Hematopoietic multipotent progenitor cell treated with erythropoietin and hydrocortisone succinate and interleukin-3 and kit ligand, for 17 days (in vitro differentiated cells): ENCODE results near the gene FRMD1.

Source experiments
- DNase-seq: peaks from one replicate; pipeline ENCODE4 v3.0.0-alpha.2; 2015; ENCODE audit warnings: low spot score

Gene FRMD1

GRCh38 chr6:168095171-168095691 is 16.2 kb upstream of the FRMD1 start:
- DNase-seq, result no peak

GRCh38 chr6:168093634-168094033 is 14.6 kb upstream of the FRMD1 start:
- DNase-seq, result no peak

GRCh38 chr6:168093071-168093505 is 14.1 kb upstream of the FRMD1 start:
- no peak for DNase-seq

DNA sequence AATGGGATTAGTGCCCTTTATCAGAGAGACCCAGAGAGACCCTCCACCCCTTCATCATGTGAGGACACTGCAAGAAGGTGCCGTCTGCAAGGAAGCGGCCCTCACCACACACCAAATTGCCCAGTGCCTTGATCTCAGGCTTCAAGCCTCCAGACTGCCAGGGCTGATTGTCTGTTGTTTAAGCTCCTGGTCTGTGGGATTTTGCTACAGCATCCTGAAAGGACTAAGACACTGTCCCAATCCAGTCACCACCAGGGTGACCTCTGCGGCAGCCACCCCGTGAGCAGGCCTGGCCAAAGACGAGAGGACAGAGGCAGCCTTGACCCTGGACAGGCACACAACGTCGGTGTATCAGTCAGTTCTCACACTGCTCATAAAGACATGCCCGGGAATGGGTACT is 13.5 kb upstream of the FRMD1 start:
- DNase-seq, result no peak

DNA sequence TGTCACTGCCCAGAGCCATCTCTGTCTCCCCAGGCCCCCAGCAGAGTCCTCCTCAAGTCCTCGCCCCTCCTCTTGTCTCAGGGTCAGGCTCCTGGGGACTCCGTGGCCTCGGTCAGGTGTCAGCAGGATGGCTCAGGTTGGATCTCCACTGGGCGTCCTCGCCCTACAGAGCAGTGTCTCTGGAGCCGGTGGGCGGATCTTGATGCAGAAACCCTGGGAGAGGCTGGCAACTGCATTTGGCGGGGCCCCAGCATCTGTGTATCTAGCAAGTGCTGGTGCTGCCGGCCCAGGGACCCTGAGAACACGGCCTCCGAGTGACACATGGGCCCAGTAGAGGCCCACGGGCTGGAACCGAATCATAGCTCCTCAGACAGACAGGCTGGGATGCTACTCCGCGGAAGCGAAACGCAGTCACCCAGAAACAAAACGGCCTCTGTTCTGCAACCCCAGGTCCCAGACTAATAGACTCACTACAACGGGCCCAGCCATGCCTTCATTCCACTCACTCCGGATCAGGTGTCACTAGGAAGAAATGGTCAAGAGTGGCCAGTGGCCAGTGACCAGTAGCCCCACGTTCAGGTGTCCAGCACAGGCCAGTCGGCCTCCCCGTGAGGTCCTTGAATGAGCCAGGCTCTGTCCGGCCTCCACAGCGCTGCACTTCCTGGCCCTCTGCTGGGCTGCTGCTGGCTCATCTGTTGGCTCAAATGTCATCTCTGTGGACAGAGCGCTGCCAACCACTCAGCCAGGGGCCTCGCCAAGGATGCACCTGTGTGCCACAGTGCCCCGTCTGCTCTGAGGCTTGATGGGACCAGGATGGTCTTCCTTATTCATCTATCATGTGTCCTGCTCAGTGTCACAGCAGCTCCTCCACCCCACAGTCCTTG is 12.6 kb upstream of the FRMD1 start:
- no peak for DNase-seq

GRCh38 chr6:168090706-168091105 is 11.7 kb upstream of the FRMD1 start:
- DNase-seq, result no peak

GRCh38 chr6:168090064-168090690 is 11.2 kb upstream of the FRMD1 start:
- DNase-seq, result no peak

DNA sequence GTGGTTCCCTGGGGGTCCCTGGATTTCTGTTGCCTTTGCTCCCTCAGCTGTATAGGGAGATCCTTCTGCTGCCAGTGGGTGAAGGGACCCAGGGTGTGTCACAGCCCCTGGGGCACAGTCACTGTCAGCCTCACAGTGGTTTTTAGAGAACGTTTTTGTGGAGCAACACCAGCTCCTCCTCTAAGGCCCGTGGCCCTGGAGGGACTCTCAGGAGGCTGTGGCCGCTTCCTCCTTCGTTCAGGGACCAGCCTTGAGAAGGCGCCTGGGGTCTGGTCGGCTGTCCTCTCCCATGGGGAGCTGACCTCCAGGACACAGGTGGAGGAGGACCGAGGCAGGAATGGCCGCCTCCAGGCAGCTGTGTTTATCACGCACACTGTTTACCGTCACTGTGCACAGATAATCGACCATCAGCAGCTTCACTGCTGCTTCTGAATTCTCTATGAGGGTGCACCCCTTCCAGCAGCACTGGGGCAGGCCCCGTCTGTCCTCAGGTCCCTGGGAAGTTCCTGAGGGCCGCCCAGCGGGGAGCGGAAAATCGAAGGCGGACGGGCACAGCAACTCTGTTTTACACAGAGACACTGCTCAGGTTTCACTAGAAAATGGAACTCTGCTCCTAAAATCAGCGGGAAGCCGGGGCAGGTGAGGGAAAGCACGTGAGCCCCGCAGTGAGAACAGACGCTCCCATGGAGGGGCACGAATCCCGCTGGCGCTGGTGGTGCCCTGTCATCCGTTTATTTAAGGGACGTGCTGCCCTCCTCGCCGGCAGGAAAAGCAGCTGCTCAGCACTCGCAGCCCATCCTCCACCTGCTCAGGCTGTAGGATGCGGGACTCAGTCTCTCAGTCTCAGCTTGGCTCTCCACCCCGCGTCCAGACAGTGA is 10.4 kb upstream of the FRMD1 start:
- DNase-seq, result no peak

DNA sequence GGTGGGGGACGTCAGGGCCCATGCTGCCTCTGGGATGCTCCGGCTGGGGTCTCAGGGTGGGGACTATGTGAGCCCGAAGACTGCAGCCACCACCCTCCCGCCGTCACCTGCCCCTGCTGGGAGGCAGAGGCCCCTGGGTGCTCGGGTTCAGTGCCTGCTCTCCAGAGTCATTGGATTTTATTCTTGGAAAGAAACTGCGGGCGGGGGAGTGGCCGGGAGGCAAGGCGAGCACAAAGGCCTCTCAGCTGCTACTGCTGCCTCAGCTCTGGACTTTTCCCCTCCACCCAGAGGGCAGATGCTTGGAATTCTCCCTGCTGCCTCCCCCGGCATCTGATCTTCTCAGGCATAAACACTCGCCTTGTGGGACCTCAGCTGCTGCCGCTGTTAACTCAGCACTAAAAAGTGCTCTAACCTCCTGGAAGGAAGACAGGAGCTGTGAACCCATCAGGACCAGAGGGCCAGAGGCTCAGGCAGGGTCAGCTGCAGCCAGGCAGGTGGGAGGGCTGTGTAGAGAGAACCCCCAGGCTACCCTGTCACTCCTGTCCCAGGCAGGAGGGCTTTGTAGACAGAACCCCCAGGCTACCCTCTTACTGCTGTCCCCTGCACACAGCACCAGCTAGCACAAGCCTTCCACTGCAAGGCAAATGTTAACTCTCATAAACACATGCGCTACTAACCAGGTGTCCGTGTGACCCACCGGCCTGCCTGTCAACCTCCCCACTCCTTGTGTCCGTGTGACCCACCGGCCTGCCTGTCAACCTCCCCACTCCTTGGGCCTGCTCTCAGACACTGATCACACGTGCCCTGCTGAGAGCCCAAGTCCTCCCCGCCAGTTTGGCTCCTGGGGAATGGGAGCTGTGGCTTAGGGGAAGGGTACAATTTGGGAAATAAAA is 9.4 kb upstream of the FRMD1 start:
- DNase-seq, result no peak

DNA sequence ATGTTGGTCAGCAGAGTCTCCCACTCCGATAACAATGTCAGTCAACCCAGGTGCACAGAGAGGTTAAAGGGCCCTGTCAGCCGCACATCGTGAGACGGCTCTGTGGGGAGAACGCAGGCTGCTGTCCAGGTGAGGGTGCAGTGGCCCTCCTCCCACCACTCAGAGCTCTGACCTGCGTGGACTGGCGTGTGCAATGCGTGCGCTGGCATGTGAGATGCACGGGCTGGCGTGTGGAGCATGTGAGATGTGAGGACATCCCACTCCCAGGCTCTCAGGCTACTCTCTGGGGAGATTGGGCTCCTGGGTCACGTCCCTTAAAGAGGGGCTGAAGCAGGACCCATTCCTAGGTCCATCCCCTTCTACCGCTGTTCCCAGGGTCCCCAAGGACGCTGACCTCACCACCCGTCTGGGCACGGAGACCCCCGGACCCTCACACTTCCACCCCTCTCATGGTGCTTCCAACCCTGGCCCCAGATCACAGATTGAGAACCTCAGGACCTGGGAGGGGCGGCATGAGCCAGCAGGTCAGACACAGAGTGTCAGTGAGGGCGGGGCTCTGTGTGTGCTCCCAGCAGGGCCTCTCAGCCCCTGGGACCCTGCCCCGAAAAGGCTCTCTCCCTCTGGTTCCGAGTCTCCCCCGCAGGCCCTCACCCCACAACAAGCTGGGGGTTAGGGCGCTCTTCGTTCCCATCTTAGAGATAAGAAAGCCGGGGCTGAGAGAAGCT is 8.6 kb upstream of the FRMD1 start:
- no peak for DNase-seq

GRCh38 chr6:168086616-168087015 is 7.6 kb upstream of the FRMD1 start:
- DNase-seq, result no peak

DNA sequence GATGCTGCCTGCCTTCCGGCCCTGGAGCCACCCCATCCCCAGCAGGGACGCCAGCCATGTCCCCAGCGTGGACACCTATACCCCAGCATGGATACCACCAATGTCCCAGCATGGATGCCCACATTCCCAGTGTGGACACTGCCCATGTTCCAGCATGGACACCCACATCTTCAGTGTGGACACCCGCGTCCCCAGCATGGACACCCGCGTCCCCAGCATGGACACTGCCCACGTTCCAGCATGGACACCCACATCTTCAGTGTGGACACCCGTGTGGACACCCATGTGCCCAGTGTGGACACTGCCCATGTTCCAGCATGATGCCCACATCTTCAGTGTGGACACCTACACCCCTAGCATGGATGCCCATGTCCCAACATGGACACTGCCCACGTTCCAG is 7.1 kb upstream of the FRMD1 start:
- DNase-seq, result no peak

- DNase-seq, result no peak
Measured at GRCh38 chr6:168084465-168085160, 5.6 kb upstream of the FRMD1 start.

- DNase-seq, result no peak
Measured at GRCh38 chr6:168083514-168083885, 4.5 kb upstream of the FRMD1 start.

DNA sequence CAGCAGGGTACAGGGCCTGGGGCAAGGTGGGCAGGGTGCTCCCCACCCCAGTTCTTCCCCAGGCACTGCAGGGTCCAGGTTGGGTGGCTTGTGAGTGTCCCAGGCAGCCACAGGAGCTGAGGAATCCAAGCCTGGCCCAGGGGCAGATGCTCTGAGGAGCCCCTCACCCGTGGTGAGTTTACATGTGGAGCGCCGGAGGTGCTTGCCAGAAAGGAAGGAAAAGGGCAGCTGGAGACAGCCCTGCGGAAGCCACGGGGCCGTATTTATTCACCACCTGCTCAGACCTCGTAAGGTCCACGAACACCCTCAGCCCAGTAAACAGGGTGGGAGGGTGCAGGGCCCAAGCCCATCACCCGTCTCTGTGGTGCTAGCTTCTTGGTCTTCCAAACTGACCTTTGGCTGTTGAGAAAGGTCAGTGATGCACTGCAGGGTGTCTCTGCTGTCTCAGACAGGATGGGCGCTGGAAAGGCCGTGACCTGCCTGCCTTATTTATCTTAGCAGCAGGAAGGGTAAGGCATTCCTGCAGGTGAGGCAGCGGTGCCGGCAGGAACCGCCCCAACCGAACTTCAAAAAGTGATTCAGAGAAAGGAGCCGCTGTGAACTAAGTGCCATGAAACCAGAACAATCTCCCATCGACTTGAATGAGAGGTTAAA is 4.0 kb upstream of the FRMD1 start:
- DNase-seq, result no peak

- no peak for DNase-seq
Measured at GRCh38 chr6:168081858-168082546, 3.0 kb upstream of the FRMD1 start.

GRCh38 chr6:168080393-168081077 is 1.5 kb upstream of the FRMD1 start:
- no peak for DNase-seq
